Natural killer cell (primary cell): Measurements from ENCODE around the gene RIOK1. TPM values are rescaled to one million over a fixed set of nuclear protein-coding genes. Genes with fewer than 3 reads are reported as not detected.

Experiments used
- ATAC-seq, 3 donors: fragments of 150-1000 bp in 2 of 3; fragments of 200-7000 bp in 1 of 3; cut with Tn5 transposase; 1 replicate in 1 of 3; 2 replicates in 2 of 3; pipeline ENCODE4 v1.10.0; 2021; ENCODE audit warnings: mild to moderate bottlenecking in 2 of 3, moderate library complexity in 2 of 3
- DNase-seq, 2 donors: peaks; one replicate each; pipeline versions ENCODE4 v3.0.0 to v3.0.0-alpha.2; 2013 to 2021; ENCODE audit warnings: mixed read lengths in 1 of 2
- H3K27ac ChIP-seq: one replicate; pipeline ENCODE4 v1.5.1; 2013; ENCODE audit warnings: mild to moderate bottlenecking, low read length
- H3K27me3 ChIP-seq: one replicate; pipeline ENCODE4 v1.6.1; 2013; ENCODE audit warnings: low read length; ENCODE audit not compliant: control insufficient read depth, insufficient read depth
- H3K36me3 ChIP-seq: one replicate; pipeline ENCODE4 v1.6.1; 2013; ENCODE audit warnings: low read length; ENCODE audit not compliant: control insufficient read depth, insufficient read depth
- H3K4me1 ChIP-seq: one replicate; pipeline ENCODE4 v1.6.1; 2013; ENCODE audit warnings: low read length; ENCODE audit not compliant: control insufficient read depth, insufficient read depth
- H3K4me3 ChIP-seq: one replicate; pipeline ENCODE4 v1.5.1; 2013; ENCODE audit warnings: low read length
- H3K9me3 ChIP-seq: one replicate; pipeline ENCODE4 v1.6.1; 2013; ENCODE audit warnings: low read length; ENCODE audit not compliant: control insufficient read depth, insufficient read depth
- H3K27ac Mint-ChIP-seq, 2 donors: one replicate each; pipeline ENCODE4 v1.8.0; 2022; ENCODE audit warnings: mild to moderate bottlenecking in 2 of 2, mixed read lengths in 2 of 2, moderate library complexity in 1 of 2
- H3K27me3 Mint-ChIP-seq, 2 donors: one replicate each; pipeline ENCODE4 v1.8.0; 2022; ENCODE audit warnings: low read depth in 2 of 2, mixed read lengths in 2 of 2
- H3K36me3 Mint-ChIP-seq: one replicate; pipeline ENCODE4 v1.8.0; 2022; ENCODE audit warnings: mixed read lengths
- H3K4me1 Mint-ChIP-seq, 2 donors: one replicate each; pipeline ENCODE4 v1.8.0; 2022; ENCODE audit warnings: mixed read lengths in 2 of 2
- H3K4me3 Mint-ChIP-seq: one replicate; pipeline ENCODE4 v1.8.0; 2022; ENCODE audit warnings: mild to moderate bottlenecking, moderate library complexity, mixed read lengths
- H3K9me3 Mint-ChIP-seq, 2 donors: one replicate each; pipeline ENCODE4 v1.8.0; 2022; ENCODE audit warnings: mixed read lengths in 2 of 2
- WGBS: methylation state at CpG from one replicate; pipeline ENCODE4 v1.1.7; 2013; ENCODE audit warnings: missing lambda C conversion rate; ENCODE audit not compliant: insufficient coverage; 5-methylcytosine and 5-hydroxymethylcytosine counted together
- intact Hi-C: fragments of 100-400 bp; cut with micrococcal nuclease; formaldehyde crosslinking; loops from one replicate; pipeline ENCODE4 v1.14.2; 2022
- total RNA-seq, 4 donors: library from RNA; stranded (reverse); fragments of 120-200 nt in 1 of 4; gene quantifications; one replicate each; pipeline versions ENCODE4 v1.2.3 to v1.2.4, GENCODE V29; 2013 to 2022
- TF ChIP-seq, protein P1 (sequence below): fragments of 200-600 bp; IDR thresholded peaks from one replicate; pipeline ENCODE4 v1.8.0; 2022; ENCODE audit warnings: antibody characterized with exemption

RIOK1 gene
- total RNA-seq, 3 donors from 2014 or later (not counting 1 experiment from before 2014, with no cell fraction given): 36.8 to 48.4 (median 38.2) TPM

DNA sequence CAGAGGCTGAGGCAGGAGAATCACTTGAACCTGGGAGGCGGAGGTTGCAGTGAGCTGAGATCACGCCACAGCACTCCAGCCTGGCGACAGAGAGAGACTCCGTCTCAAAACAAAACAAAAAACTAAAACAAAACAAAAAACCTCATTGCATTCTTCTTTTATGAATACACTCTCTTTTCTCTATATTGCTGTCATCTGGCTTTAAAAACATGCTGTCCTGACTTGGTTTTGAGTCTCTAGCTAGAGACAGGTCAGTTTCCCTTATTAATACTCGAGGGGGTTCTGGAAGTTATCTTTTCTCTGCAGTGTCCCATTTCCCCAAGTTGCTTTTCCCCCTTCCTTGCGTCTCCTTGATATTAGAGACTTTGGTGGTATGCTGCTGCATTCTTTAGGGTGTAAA lies 50.9 kb downstream of the RIOK1 start:
- H3K9me3 Mint-ChIP-seq: no peaks in the 10 kb centered on the region
- no peak for ATAC-seq
- no peaks in the 10 kb centered on the region for H3K36me3 Mint-ChIP-seq
- Histone ChIP-seq H3K4me3 (no peak overlapping the region), H3K27ac (no peak overlapping the region), H3K4me1 (no peaks in the 10 kb centered on the region), H3K27me3 (no peaks in the 10 kb centered on the region), H3K36me3 (no peaks in the 10 kb centered on the region), H3K9me3 (no peaks in the 10 kb centered on the region)
- 89% methylated on average over 4 of the region's 6 CpGs for WGBS
- H3K4me3 Mint-ChIP-seq: no peak overlapping the region
- peaks cover 9 to 11% of the 10 kb centered on the region in 2 donors for H3K4me1 Mint-ChIP-seq
- H3K27ac Mint-ChIP-seq: no peak overlapping the region
- DNase-seq: no peak
- H3K27me3 Mint-ChIP-seq: no peaks in the 10 kb centered on the region
- TF ChIP-seq, protein P1, sequence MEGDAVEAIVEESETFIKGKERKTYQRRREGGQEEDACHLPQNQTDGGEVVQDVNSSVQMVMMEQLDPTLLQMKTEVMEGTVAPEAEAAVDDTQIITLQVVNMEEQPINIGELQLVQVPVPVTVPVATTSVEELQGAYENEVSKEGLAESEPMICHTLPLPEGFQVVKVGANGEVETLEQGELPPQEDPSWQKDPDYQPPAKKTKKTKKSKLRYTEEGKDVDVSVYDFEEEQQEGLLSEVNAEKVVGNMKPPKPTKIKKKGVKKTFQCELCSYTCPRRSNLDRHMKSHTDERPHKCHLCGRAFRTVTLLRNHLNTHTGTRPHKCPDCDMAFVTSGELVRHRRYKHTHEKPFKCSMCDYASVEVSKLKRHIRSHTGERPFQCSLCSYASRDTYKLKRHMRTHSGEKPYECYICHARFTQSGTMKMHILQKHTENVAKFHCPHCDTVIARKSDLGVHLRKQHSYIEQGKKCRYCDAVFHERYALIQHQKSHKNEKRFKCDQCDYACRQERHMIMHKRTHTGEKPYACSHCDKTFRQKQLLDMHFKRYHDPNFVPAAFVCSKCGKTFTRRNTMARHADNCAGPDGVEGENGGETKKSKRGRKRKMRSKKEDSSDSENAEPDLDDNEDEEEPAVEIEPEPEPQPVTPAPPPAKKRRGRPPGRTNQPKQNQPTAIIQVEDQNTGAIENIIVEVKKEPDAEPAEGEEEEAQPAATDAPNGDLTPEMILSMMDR: no peak
- intact Hi-C loops: no loop called here

DNA sequence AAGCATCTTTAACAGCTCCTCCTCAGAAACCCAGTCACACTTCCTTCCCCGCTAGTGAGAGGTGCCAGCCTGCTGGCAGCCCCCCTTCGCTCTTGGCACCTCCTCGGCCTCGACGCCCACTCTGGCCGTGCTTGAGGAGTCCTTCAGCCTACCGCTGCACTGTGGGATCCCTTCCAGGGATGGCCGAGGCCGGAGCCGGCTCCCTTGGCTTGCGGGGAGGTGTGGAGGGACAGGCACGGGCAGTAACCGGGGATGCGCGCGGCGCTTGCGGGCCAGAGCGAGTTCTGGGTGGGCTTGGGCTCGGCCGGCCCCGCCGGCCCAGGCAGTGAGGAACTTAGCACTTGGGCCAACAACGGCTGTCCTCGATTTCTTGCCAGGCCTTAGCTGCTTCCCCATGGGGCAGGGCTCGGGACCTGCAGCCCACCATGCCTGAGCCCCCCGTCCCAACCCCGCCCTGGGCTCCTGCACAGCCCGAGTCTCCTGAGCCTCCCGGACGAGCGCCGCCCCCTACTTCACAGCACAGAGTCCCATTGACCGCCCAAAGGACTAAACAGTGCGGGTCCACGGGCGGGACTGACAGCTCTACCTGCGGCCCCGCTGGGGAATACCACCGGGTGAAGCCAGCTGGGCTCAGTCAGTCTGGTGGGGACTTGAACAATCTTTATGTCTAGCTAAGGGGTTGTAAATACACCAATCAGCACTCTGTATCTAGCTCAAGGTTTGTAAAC lies 51.6 kb downstream of the RIOK1 start:
- no peak overlapping the region for H3K4me3 Mint-ChIP-seq
- DNase-seq (no peak), ATAC-seq (no peak)
- 93% methylated on average over 40 of the region's 40 CpGs for WGBS
- H3K4me1 Mint-ChIP-seq: peaks cover 9 to 11% of the 10 kb centered on the region in 2 donors
- Histone ChIP-seq H3K27ac (no peak overlapping the region), H3K9me3 (no peaks in the 10 kb centered on the region), H3K4me1 (no peaks in the 10 kb centered on the region), H3K27me3 (no peaks in the 10 kb centered on the region), H3K36me3 (no peaks in the 10 kb centered on the region), H3K4me3 (no peak overlapping the region)
- intact Hi-C loops: no loop called here
- no peaks in the 10 kb centered on the region for H3K27me3 Mint-ChIP-seq
- H3K9me3 Mint-ChIP-seq: no peaks in the 10 kb centered on the region
- no peaks in the 10 kb centered on the region for H3K36me3 Mint-ChIP-seq
- TF ChIP-seq, protein P1: no peak
- H3K27ac Mint-ChIP-seq: no peak overlapping the region

DNA sequence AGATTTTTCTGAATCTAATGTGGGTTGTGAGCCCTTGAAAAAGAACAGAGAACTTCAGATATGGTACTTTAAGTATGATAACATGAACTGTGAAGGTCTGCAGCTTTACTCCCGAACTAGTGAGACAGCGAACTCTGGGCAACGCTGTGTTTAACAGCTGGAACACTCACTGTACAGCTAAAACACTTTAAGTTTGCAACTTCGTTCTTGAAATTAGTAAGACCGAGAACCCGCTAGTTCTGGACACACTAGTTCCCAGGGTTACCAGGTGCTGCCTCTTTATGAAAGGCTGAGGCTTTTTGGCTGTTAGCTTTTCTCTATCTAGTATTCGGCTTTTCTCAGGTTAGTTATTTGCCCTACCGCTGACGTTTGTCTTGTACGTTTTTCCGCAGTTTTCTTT lies 52.9 kb downstream of the RIOK1 start:
- H3K9me3 ChIP-seq: no peaks in the 10 kb centered on the region
- WGBS: 94% methylated on average over 11 of the region's 11 CpGs
- TF ChIP-seq, protein P1: no peak
- Mint-ChIP-seq H3K36me3 (no peaks in the 10 kb centered on the region), H3K4me1 (peaks cover 9 to 11% of the 10 kb centered on the region in 2 donors), H3K27me3 (no peaks in the 10 kb centered on the region), H3K4me3 (no peak overlapping the region), H3K9me3 (no peaks in the 10 kb centered on the region), H3K27ac (no peak overlapping the region)
- no peak for ATAC-seq
- H3K27ac ChIP-seq: no peak overlapping the region
- intact Hi-C loops: no loop called here
- no peaks in the 10 kb centered on the region for H3K4me1 ChIP-seq
- no peak for DNase-seq
- H3K36me3 ChIP-seq: no peaks in the 10 kb centered on the region
- no peak overlapping the region for H3K4me3 ChIP-seq
- H3K27me3 ChIP-seq: no peaks in the 10 kb centered on the region

DNA sequence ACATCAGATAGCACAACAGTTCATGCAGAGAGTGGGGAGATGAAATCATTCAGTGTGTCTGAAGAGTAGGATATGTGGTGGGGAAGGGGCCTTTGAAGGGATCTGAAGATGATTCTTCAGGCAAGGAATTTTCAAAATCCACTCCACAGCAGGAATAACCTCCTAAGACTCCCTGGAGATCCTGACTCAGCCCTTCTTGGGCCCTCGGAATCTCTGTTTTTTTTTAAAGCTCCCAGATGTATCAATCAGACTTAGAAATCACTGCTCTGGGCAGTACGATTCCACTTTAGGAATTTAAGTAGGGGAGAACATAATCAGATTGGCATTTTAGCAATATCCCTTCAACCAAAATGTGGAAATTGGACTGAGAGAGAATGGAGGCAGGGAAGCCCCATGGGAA lies 55.5 kb downstream of the RIOK1 start:
- H3K4me1 Mint-ChIP-seq: no peaks in the 10 kb centered on the region
- TF ChIP-seq, protein P1: no peak

More for the DNA sequence above, 55.5 kb downstream of the RIOK1 start:
- H3K36me3 Mint-ChIP-seq: no peaks in the 10 kb centered on the region
- H3K4me3 ChIP-seq: no peak overlapping the region
- DNase-seq (no peak), ATAC-seq (no peak)
- H3K36me3 ChIP-seq: no peaks in the 10 kb centered on the region
- peaks cover 0 to 5% of the 10 kb centered on the region in 2 donors for H3K27me3 Mint-ChIP-seq
- intact Hi-C loops: no loop called here
- no peak overlapping the region for H3K27ac Mint-ChIP-seq
- H3K9me3 ChIP-seq: no peaks in the 10 kb centered on the region
- no peak overlapping the region for H3K4me3 Mint-ChIP-seq
- H3K27ac ChIP-seq: no peak overlapping the region
- H3K9me3 Mint-ChIP-seq: no peaks in the 10 kb centered on the region
- WGBS: 92% methylated on average over 2 of the region's 2 CpGs
- no peaks in the 10 kb centered on the region for H3K27me3 ChIP-seq
- H3K4me1 ChIP-seq: no peaks in the 10 kb centered on the region
